Thoracic aorta (tissue), 2 donors: ENCODE data around the gene TMED1. TPM values are rescaled to one million over a fixed set of nuclear protein-coding genes. Genes with fewer than 3 reads are reported as not detected.
"Not testable (repeated sequence)": the region's sequence is repeated elsewhere in the genome, so short reads cannot be mapped to it uniquely, and the experiment has no call there.

ENCODE experiments used
- ATAC-seq: fragments of 150-250 bp; one replicate; pipeline ENCODE4 v1.8.0; 2017; ENCODE audit warnings: low read depth; ENCODE audit not compliant: insufficient number of reproducible peaks, low FRiP score
- DNase-seq: peaks from one replicate; pipeline ENCODE4 v3.0.0-alpha.2; 2020; ENCODE audit warnings: low spot score
- H3K27ac ChIP-seq, 2 donors: fragments of 200-600 bp; sonication (generic); 1 replicate in 1 of 2; 2 replicates in 1 of 2; pipeline ENCODE4 v1.5.1; 2016; ENCODE audit warnings: mild to moderate bottlenecking in 2 of 2, moderate library complexity in 2 of 2
- H3K27me3 ChIP-seq: fragments of 200-600 bp; sonication (generic); replicated peaks from 2 replicates; pipeline ENCODE4 v1.6.0; 2016; ENCODE audit warnings: mild to moderate bottlenecking; ENCODE audit not compliant: insufficient read depth
- H3K36me3 ChIP-seq: fragments of 200-600 bp; sonication (generic); one replicate; pipeline ENCODE4 v1.5.1; 2016
- H3K4me1 ChIP-seq, 2 donors: fragments of 200-600 bp; sonication (generic); 1 replicate in 1 of 2; 2 replicates in 1 of 2; pipeline versions ENCODE4 v1.5.1 to v1.6.0; 2016; ENCODE audit warnings: low read depth in 2 of 2, mild to moderate bottlenecking in 1 of 2; ENCODE audit not compliant: control insufficient read depth in 1 of 2
- H3K4me3 ChIP-seq: fragments of 200-600 bp; sonication (generic); 2 replicates; pipeline ENCODE4 v1.5.1; 2016; ENCODE audit warnings: mild to moderate bottlenecking
- H3K9me3 ChIP-seq: fragments of 200-600 bp; sonication (generic); 2 replicates; pipeline ENCODE4 v1.5.1; 2016
- CTCF ChIP-seq: fragments of 200-600 bp; sonication (generic); IDR thresholded peaks from one replicate; pipeline ENCODE4 v1.5.1; 2019; ENCODE audit warnings: antibody characterized with exemption
- total RNA-seq, 2 donors: library from RNA; depleted of rRNA; stranded (reverse); fragments of >200 nt; gene quantifications; one replicate each; pipeline versions ENCODE4 v1.1.0 to v1.2.3, GENCODE V29; 2016

Gene TMED1
- total RNA-seq, 2 donors from 2014 or later = 19.4 to 22.4 TPM

- Histone ChIP-seq H3K36me3 (no peaks in the 10 kb centered on the region), H3K9me3 (no peaks in the 10 kb centered on the region), H3K27ac (no peak overlapping the region), H3K4me3 (no peak overlapping the region), H3K27me3 (no peaks in the 10 kb centered on the region), H3K4me1 (peaks cover 25 to 50% of the 10 kb centered on the region in 2 donors)
- DNase-seq (no peak), ATAC-seq (no peak)
- no peak for TF ChIP-seq CTCF
Observed at GRCh38 chr19:10881403-10882107, 45.5 kb upstream of the TMED1 start.

GRCh38 chr19:10878253-10878652 is 42.2 kb upstream of the TMED1 start:
- Histone ChIP-seq H3K27ac (peak overlapping the region in 1 of 2 donors; percentile 54), H3K4me3 (no peak overlapping the region), H3K27me3 (no peaks in the 10 kb centered on the region), H3K4me1 (peaks cover 31 to 47% of the 10 kb centered on the region in 2 donors), H3K9me3 (no peaks in the 10 kb centered on the region), H3K36me3 (no peaks in the 10 kb centered on the region)
- DNase-seq (no peak), ATAC-seq (no peak)
- TF ChIP-seq CTCF = no peak

GRCh38 chr19:10877608-10878007 is 41.6 kb upstream of the TMED1 start:
- Histone ChIP-seq H3K4me1 (peaks cover 36 to 49% of the 10 kb centered on the region in 2 donors), H3K27ac (peak overlapping the region; percentile 45 to 54)

GRCh38 chr19:10876459-10877240 is 40.6 kb upstream of the TMED1 start:
- no peak for ATAC-seq
- Histone ChIP-seq H3K27ac (peak overlapping the region; percentile 45 to 54), H3K9me3 (no peaks in the 10 kb centered on the region), H3K4me1 (peaks cover 29 to 43% of the 10 kb centered on the region in 2 donors), H3K36me3 (no peaks in the 10 kb centered on the region), H3K4me3 (no peak overlapping the region), H3K27me3 (no peaks in the 10 kb centered on the region)
- DNase-seq = peak; percentile 25
- no peak for TF ChIP-seq CTCF

More at GRCh38 chr19:10877608-10878007, 41.6 kb upstream of the TMED1 start:
- H3K9me3 ChIP-seq, DNase-seq, H3K36me3 ChIP-seq, H3K4me3 ChIP-seq, H3K27me3 ChIP-seq, ATAC-seq: not testable (repeated sequence)

- no peaks in the 10 kb centered on the region for H3K27me3 ChIP-seq
- no peak overlapping the region for H3K4me3 ChIP-seq
- no peaks in the 10 kb centered on the region for H3K9me3 ChIP-seq
- ATAC-seq (no peak), DNase-seq (no peak)
- H3K4me1 ChIP-seq = peaks cover 29 to 43% of the 10 kb centered on the region in 2 donors
- TF ChIP-seq CTCF = no peak
- no peaks in the 10 kb centered on the region for H3K36me3 ChIP-seq
- H3K27ac ChIP-seq = no peak overlapping the region
Observed at GRCh38 chr19:10874024-10874423, 38.0 kb upstream of the TMED1 start.
